Activated CD8-positive, alpha-beta T cell treated with anti-CD3 and anti-CD28 coated beads for 36 hours (primary cell): ENCODE data around the gene BMP6. TPM values are rescaled to one million over a fixed set of nuclear protein-coding genes. Genes with fewer than 3 reads are reported as not detected.

Source experiments
- ATAC-seq: fragments of 200-7000 bp; cut with Tn5 transposase; one replicate; pipeline ENCODE4 v1.10.0; 2021; ENCODE audit warnings: mild to moderate bottlenecking, moderate library complexity
- CTCF ChIA-PET: fragments of 350-600 bp; sonication (Branson Sonifier 250); formaldehyde crosslinking; loops from one replicate; lab custom pipeline; 2021; ENCODE audit warnings: antibody characterized with exemption; lab: Charles Lee
- POLR2A ChIA-PET: fragments of 350-600 bp; sonication (Branson Sonifier 250); formaldehyde crosslinking; loops from one replicate; lab custom pipeline; 2021; ENCODE audit warnings: antibody characterized with exemption; lab: Charles Lee
- DNase-seq: peaks from one replicate; pipeline ENCODE4 v3.0.0-alpha.2; 2020
- H3K27ac Mint-ChIP-seq: one replicate; pipeline ENCODE4 v1.8.0; 2021; ENCODE audit warnings: mild to moderate bottlenecking, mixed read lengths
- H3K27me3 Mint-ChIP-seq: one replicate; pipeline ENCODE4 v1.8.0; 2021; ENCODE audit warnings: mixed read lengths
- H3K36me3 Mint-ChIP-seq: one replicate; pipeline ENCODE4 v1.8.0; 2021; ENCODE audit warnings: low read depth, mixed read lengths
- H3K4me1 Mint-ChIP-seq: one replicate; pipeline ENCODE4 v1.8.0; 2021; ENCODE audit warnings: low read depth, mixed read lengths
- H3K4me3 Mint-ChIP-seq: one replicate; pipeline ENCODE4 v1.8.0; 2021; ENCODE audit warnings: mild to moderate bottlenecking, moderate library complexity, mixed read lengths
- H3K9me3 Mint-ChIP-seq: one replicate; pipeline ENCODE4 v1.8.0; 2021; ENCODE audit warnings: mixed read lengths
- CTCF ChIP-seq: fragments of 200-600 bp; IDR thresholded peaks from one replicate; pipeline ENCODE4 v1.8.0; 2022; ENCODE audit warnings: antibody characterized with exemption, mild to moderate bottlenecking
- intact Hi-C: fragments of 100-400 bp; cut with micrococcal nuclease; formaldehyde crosslinking; loops from one replicate; pipeline ENCODE4 v1.10.0; 2022
- total RNA-seq, 2 experiments: library from RNA; stranded (reverse); gene quantifications; one replicate each; pipeline ENCODE4 v1.2.3, GENCODE V29; 2021

Gene BMP6
- total RNA-seq, 2 experiments from 2014 or later = 0.09 to 0.18 TPM

GRCh38 chr6:7770111-7770510 is 44.2 kb downstream of the BMP6 start:
- Mint-ChIP-seq H3K27me3 (peaks cover 15% of the 10 kb centered on the region), H3K4me3 (no peak overlapping the region), H3K4me1 (no peaks in the 10 kb centered on the region), H3K27ac (no peak overlapping the region), H3K36me3 (no peaks in the 10 kb centered on the region), H3K9me3 (no peaks in the 10 kb centered on the region)
- DNase-seq (no peak), ATAC-seq (no peak)
- intact Hi-C loops = no loop called here
- ChIA-PET CTCF (no interaction called here), POLR2A (no interaction called here)
- TF ChIP-seq CTCF = no peak

- H3K36me3 Mint-ChIP-seq = no peaks in the 10 kb centered on the region
- H3K4me1 Mint-ChIP-seq = no peaks in the 10 kb centered on the region
- POLR2A ChIA-PET = no interaction called here
- ATAC-seq (no peak), DNase-seq (no peak)
- peaks cover 15% of the 10 kb centered on the region for H3K27me3 Mint-ChIP-seq
- H3K9me3 Mint-ChIP-seq = no peaks in the 10 kb centered on the region
- intact Hi-C loops = no loop called here
- no peak overlapping the region for H3K27ac Mint-ChIP-seq
- no peak for TF ChIP-seq CTCF
- CTCF ChIA-PET = no interaction called here
- H3K4me3 Mint-ChIP-seq = no peak overlapping the region
Observed at GRCh38 chr6:7770601-7771000, 44.7 kb downstream of the BMP6 start.

GRCh38 chr6:7773322-7773721 is 47.4 kb downstream of the BMP6 start:
- H3K4me1 Mint-ChIP-seq = no peaks in the 10 kb centered on the region
- ATAC-seq (no peak), DNase-seq (no peak)
- no peak overlapping the region for H3K27ac Mint-ChIP-seq
- CTCF ChIA-PET = no interaction called here
- no peaks in the 10 kb centered on the region for H3K9me3 Mint-ChIP-seq
- intact Hi-C loops = no loop called here
- no peak overlapping the region for H3K4me3 Mint-ChIP-seq
- H3K27me3 Mint-ChIP-seq = peaks cover 12% of the 10 kb centered on the region
- no peak for TF ChIP-seq CTCF
- H3K36me3 Mint-ChIP-seq = no peaks in the 10 kb centered on the region
- POLR2A ChIA-PET = no interaction called here

GRCh38 chr6:7773914-7774313 is 48.0 kb downstream of the BMP6 start:
- ChIA-PET POLR2A (no interaction called here), CTCF (no interaction called here)
- no peak for DNase-seq
- Mint-ChIP-seq H3K9me3 (no peaks in the 10 kb centered on the region), H3K27ac (no peak overlapping the region), H3K4me3 (no peak overlapping the region), H3K36me3 (no peaks in the 10 kb centered on the region), H3K27me3 (peaks cover 14% of the 10 kb centered on the region), H3K4me1 (no peaks in the 10 kb centered on the region)
- intact Hi-C loops = no loop called here
- no peak for ATAC-seq
- TF ChIP-seq CTCF = no peak

GRCh38 chr6:7776509-7776908 is 50.6 kb downstream of the BMP6 start:
- intact Hi-C loops = no loop called here
- Mint-ChIP-seq H3K36me3 (no peaks in the 10 kb centered on the region), H3K27me3 (peaks cover 11% of the 10 kb centered on the region), H3K27ac (no peak overlapping the region), H3K4me1 (no peaks in the 10 kb centered on the region), H3K4me3 (no peak overlapping the region), H3K9me3 (no peaks in the 10 kb centered on the region)
- ChIA-PET POLR2A (no interaction called here), CTCF (interaction anchor here (0.6 kb wide), 1 partner anchor 163 kb away, joined by 5 read pairs; no protein-coding TSS in a partner anchor)
- DNase-seq (no peak), ATAC-seq (no peak)
- no peak for TF ChIP-seq CTCF
